ENCODE measurements around the gene NANS.

GRCh38 chr9:98074115-98074990 lies 17.8 kb downstream of the NANS start:
- TF ChIP-seq, protein P1, sequence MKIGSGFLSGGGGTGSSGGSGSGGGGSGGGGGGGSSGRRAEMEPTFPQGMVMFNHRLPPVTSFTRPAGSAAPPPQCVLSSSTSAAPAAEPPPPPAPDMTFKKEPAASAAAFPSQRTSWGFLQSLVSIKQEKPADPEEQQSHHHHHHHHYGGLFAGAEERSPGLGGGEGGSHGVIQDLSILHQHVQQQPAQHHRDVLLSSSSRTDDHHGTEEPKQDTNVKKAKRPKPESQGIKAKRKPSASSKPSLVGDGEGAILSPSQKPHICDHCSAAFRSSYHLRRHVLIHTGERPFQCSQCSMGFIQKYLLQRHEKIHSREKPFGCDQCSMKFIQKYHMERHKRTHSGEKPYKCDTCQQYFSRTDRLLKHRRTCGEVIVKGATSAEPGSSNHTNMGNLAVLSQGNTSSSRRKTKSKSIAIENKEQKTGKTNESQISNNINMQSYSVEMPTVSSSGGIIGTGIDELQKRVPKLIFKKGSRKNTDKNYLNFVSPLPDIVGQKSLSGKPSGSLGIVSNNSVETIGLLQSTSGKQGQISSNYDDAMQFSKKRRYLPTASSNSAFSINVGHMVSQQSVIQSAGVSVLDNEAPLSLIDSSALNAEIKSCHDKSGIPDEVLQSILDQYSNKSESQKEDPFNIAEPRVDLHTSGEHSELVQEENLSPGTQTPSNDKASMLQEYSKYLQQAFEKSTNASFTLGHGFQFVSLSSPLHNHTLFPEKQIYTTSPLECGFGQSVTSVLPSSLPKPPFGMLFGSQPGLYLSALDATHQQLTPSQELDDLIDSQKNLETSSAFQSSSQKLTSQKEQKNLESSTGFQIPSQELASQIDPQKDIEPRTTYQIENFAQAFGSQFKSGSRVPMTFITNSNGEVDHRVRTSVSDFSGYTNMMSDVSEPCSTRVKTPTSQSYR (CRISPR knock-in tag; IDR thresholded peaks at IDR 0.05): no peak
- TF ChIP-seq, protein P2, sequence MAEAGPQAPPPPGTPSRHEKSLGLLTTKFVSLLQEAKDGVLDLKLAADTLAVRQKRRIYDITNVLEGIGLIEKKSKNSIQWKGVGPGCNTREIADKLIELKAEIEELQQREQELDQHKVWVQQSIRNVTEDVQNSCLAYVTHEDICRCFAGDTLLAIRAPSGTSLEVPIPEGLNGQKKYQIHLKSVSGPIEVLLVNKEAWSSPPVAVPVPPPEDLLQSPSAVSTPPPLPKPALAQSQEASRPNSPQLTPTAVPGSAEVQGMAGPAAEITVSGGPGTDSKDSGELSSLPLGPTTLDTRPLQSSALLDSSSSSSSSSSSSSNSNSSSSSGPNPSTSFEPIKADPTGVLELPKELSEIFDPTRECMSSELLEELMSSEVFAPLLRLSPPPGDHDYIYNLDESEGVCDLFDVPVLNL (CRISPR knock-in tag; IDR thresholded peaks at IDR 0.05; ENCODE audit: borderline replicate concordance, low read depth): no peak
- no peak for TF ChIP-seq TP53 (CRISPR knock-in tag; IDR thresholded peaks at IDR 0.05)
- TF ChIP-seq, protein P3, sequence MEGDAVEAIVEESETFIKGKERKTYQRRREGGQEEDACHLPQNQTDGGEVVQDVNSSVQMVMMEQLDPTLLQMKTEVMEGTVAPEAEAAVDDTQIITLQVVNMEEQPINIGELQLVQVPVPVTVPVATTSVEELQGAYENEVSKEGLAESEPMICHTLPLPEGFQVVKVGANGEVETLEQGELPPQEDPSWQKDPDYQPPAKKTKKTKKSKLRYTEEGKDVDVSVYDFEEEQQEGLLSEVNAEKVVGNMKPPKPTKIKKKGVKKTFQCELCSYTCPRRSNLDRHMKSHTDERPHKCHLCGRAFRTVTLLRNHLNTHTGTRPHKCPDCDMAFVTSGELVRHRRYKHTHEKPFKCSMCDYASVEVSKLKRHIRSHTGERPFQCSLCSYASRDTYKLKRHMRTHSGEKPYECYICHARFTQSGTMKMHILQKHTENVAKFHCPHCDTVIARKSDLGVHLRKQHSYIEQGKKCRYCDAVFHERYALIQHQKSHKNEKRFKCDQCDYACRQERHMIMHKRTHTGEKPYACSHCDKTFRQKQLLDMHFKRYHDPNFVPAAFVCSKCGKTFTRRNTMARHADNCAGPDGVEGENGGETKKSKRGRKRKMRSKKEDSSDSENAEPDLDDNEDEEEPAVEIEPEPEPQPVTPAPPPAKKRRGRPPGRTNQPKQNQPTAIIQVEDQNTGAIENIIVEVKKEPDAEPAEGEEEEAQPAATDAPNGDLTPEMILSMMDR (IDR thresholded peaks at IDR 0.05): peak; percentile 96
